Thyroid gland (tissue), 4 donors: ENCODE results near the gene STRN3. TPM values are rescaled to one million over a fixed set of nuclear protein-coding genes. Genes with fewer than 3 reads are reported as not detected.

Experiments
- DNase-seq, 2 donors: peaks; one replicate each; pipeline ENCODE4 v3.0.0-alpha.2; 2019
- H3K27ac ChIP-seq, 3 donors: fragments of 200-600 bp; sonication (generic); 1 replicate in 2 of 3; 2 replicates in 1 of 3; pipeline ENCODE4 v1.5.1; 2016 to 2019; ENCODE audit warnings: mild to moderate bottlenecking in 1 of 3, moderate library complexity in 1 of 3
- H3K27me3 ChIP-seq: fragments of 200-600 bp; sonication (generic); one replicate; pipeline ENCODE4 v1.5.1; 2019
- H3K36me3 ChIP-seq, 2 donors: fragments of 200-600 bp; sonication (generic); one replicate each; pipeline ENCODE4 v1.5.1; 2016 to 2019
- H3K4me1 ChIP-seq, 2 donors: fragments of 200-600 bp; sonication (generic); one replicate each; pipeline ENCODE4 v1.5.1; 2017 to 2019
- H3K4me3 ChIP-seq, 3 donors: fragments of 200-600 bp; sonication (generic); replicated peaks in 1 of 3; 1 replicate in 2 of 3; 2 replicates in 1 of 3; pipeline ENCODE4 v1.5.1; 2016; ENCODE audit warnings: mild to moderate bottlenecking in 1 of 3
- H3K9me3 ChIP-seq: fragments of 200-600 bp; sonication (generic); one replicate; pipeline ENCODE4 v1.5.1; 2017
- CTCF ChIP-seq, 6 experiments: fragments of 200-600 bp in 3 of 6; fragments of 450-650 bp in 3 of 6; sonication (generic) in 3 of 6; IDR thresholded peaks; one replicate each; pipeline ENCODE4 v1.5.1; 2016 to 2019; ENCODE audit warnings: antibody characterized with exemption in 6 of 6, mild to moderate bottlenecking in 2 of 6, inconsistent platforms in 1 of 6, moderate library complexity in 1 of 6
- POLR2A ChIP-seq, 2 donors: fragments of 450-650 bp; IDR thresholded peaks; one replicate each; pipeline ENCODE4 v1.6.1; 2017; ENCODE audit warnings: antibody characterized with exemption in 2 of 2, mild to moderate bottlenecking in 2 of 2, moderate library complexity in 1 of 2
- WGBS, 2 donors: methylation state at CpG; one replicate each; pipeline ENCODE4 v1.1.5; 2017; 5-methylcytosine and 5-hydroxymethylcytosine counted together
- intact Hi-C: fragments of 100-400 bp; cut with DNase I; formaldehyde crosslinking; loops from one replicate; pipeline ENCODE4 v1.15.1; 2023
- total RNA-seq, 4 donors: library from RNA; depleted of rRNA; stranded (reverse); fragments of >200 nt; gene quantifications; one replicate each; pipeline ENCODE4 v1.2.3, GENCODE V29; 2016

Gene STRN3
- total RNA-seq: 10 to 100 TPM; 46.3 to 77.5 (median 53.6) TPM

DNA sequence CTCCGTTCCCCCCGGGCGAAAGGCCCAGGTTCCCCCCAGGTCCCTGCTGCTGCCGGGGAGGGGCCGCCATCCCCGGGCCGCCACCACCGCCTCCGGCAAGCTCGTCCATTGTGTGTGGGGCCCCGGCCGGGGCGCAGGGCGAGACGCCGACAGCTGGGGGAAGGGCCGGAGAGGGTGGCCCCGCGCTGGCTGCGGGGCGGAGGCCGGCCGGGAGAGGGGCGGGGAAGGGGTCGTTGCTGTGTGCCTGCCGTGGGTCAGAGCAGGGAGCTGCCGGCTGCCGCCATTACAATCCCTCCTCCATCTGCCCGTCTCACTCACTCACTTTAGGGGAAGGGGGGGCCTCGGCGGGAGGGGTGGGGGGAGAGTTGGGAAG is at the start of gene STRN3:
STRN3 (minus strand) TSS at position 303 of the 373 bp plus-strand sequence; CDS start at position 109, 194 bp downstream.
- Histone ChIP-seq H3K4me3 (peak within 1 kb of the TSS; percentile 83 to 100 (median 99)), H3K4me1 (peaks cover 24 to 33% of the 10 kb centered on the region in 2 donors), H3K9me3 (no peaks in the 10 kb centered on the region), H3K27me3 (no peaks in the 10 kb centered on the region), H3K27ac (peak within 1 kb of the TSS; percentile 99 to 100 (median 99)), H3K36me3 (no peaks in the 10 kb centered on the region)
- WGBS, 2 donors: no CpG with 5 or more reads among the region's 31 CpGs
- no peak for DNase-seq
- no peak for TF ChIP-seq CTCF (IDR thresholded peaks at IDR 0.05)
- no peak for TF ChIP-seq POLR2A (IDR thresholded peaks at IDR 0.05)
- intact Hi-C loops: no loop called here

DNA sequence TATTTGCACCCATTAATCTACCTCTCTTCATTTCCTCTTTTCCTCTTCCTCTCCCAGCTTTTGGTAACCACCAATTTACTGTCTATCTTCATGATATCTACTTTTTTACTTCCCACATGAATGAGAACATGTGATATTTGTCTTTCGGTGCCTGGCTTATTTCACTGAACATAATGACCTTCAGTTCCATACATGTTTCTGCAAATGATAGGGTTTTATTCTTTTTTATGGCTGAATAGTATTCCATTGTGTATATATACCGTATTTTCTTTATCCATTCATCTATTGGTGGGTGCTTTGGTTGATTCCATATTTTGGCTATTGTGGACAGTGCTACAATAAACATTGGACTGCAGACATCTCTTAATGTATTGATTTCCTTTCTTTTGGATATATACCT is 49.0 kb upstream of the STRN3 start:
- no peaks in the 10 kb centered on the region for H3K4me1 ChIP-seq
- no peaks in the 10 kb centered on the region for H3K36me3 ChIP-seq
- DNase-seq: no peak
- no peaks in the 10 kb centered on the region for H3K9me3 ChIP-seq
- no peaks in the 10 kb centered on the region for H3K27me3 ChIP-seq
- no peak overlapping the region for H3K4me3 ChIP-seq
- intact Hi-C loops: no loop called here
- no peak for TF ChIP-seq POLR2A (IDR thresholded peaks at IDR 0.05)
- no peak for TF ChIP-seq CTCF (IDR thresholded peaks at IDR 0.05)
- H3K27ac ChIP-seq: no peak overlapping the region
- WGBS, 2 donors: 96 to 97% methylated on average over 2 of the region's 2 CpGs

DNA sequence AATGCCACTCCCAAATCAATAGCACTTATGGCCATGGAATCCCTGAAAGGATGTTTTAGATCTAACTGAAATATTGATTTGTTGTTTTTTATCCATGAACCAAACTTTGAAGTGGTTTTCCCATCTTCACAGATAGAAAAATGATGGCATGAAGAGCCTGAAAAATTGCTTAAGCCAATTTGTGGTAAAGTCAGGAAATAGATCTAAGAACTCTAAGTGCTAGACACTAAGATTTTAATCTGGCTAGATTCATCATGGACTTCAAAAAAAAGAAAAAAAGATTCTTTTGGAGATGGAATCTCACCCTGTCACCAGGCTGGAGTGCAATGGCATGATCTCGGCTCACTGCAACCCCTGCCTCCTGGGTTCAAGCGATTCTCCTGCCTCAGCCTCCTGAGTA is 45.0 kb upstream of the STRN3 start:
- Histone ChIP-seq H3K36me3 (no peaks in the 10 kb centered on the region), H3K4me3 (no peak overlapping the region), H3K27ac (no peak overlapping the region), H3K27me3 (no peaks in the 10 kb centered on the region), H3K9me3 (no peaks in the 10 kb centered on the region), H3K4me1 (no peaks in the 10 kb centered on the region)
- WGBS, 2 donors: 98% methylated on average over 2 of the region's 2 CpGs
- intact Hi-C loops: no loop called here
- DNase-seq: no peak
- no peak for TF ChIP-seq POLR2A (IDR thresholded peaks at IDR 0.05)
- TF ChIP-seq CTCF (IDR thresholded peaks at IDR 0.05): no peak

GRCh38 chr14:31070431-31070830 is 44.3 kb upstream of the STRN3 start:
- intact Hi-C loops: no loop called here
- TF ChIP-seq POLR2A (IDR thresholded peaks at IDR 0.05): no peak
- TF ChIP-seq CTCF (IDR thresholded peaks at IDR 0.05): no peak

DNA sequence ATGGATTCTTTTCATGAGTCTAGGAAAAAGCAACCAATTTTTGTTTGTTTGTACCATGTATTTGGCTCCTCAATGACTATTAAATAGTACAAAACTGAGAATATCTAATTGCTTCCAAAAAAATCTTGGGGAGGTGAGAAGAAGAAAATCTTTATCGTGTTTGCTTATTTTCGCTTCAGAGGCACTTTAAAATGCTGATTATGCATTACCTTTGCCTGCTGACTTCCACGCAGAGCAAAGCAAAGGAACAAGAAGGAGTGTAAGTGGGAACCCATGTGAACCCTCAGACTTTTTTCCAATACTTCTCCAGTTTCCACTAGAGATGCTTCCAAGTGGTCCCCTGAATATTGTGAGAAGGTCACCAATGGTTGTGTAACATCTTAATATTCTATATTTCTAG is 43.2 kb upstream of the STRN3 start:
- H3K36me3 ChIP-seq: no peaks in the 10 kb centered on the region
- no peak for TF ChIP-seq POLR2A (IDR thresholded peaks at IDR 0.05)
- TF ChIP-seq CTCF (IDR thresholded peaks at IDR 0.05): no peak
- WGBS, 2 donors: 91 to 94% methylated on average over 3 of the region's 3 CpGs
- H3K4me1 ChIP-seq: no peaks in the 10 kb centered on the region
- intact Hi-C loops: no loop called here
- no peak for DNase-seq
- H3K9me3 ChIP-seq: no peaks in the 10 kb centered on the region
- no peak overlapping the region for H3K27ac ChIP-seq
- H3K4me3 ChIP-seq: no peak overlapping the region
- H3K27me3 ChIP-seq: no peaks in the 10 kb centered on the region

More at GRCh38 chr14:31070431-31070830, 44.3 kb upstream of the STRN3 start:
- DNase-seq: no peak
- H3K9me3 ChIP-seq: no peaks in the 10 kb centered on the region
- no peak overlapping the region for H3K4me3 ChIP-seq
- 97 to 99% methylated on average over 5 of the region's 5 CpGs for WGBS, 2 donors
- no peaks in the 10 kb centered on the region for H3K36me3 ChIP-seq
- no peak overlapping the region for H3K27ac ChIP-seq
- H3K4me1 ChIP-seq: no peaks in the 10 kb centered on the region
- no peaks in the 10 kb centered on the region for H3K27me3 ChIP-seq
